GM19351 (cell line): ENCODE measurements around the gene ARL14EPL.
"Not testable (repeated sequence)": the region's sequence is repeated elsewhere in the genome, so short reads cannot be mapped to it uniquely, and the experiment has no call there.

ENCODE experiments used
- ATAC-seq: cut with Tn5 transposase; IDR thresholded peaks from one replicate; pipeline ENCODE4 v1.9.1; 2021; ENCODE audit warnings: mild to moderate bottlenecking, moderate library complexity; ENCODE audit not compliant: unreplicated experiment

ARL14EPL gene

DNA sequence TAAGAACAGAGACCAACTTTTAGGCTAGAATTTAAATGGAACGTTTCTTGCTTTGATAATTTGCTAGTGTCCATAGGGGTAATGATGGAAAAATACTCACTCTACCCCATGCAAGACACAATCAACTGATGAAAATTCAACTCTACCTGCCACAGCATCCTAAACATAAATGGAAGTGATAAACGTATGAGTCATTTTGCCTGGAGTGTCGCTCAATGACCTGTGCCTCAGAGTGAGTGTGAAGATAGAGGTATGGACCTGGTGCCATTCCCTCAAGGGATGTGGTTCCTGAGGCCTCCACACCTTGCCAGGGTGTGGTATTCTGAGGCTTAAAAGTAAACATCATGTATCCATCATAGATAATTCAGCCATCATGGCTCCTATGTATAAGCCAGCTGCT, 14.0 kb downstream of the ARL14EPL start:
- ATAC-seq, result no peak

DNA sequence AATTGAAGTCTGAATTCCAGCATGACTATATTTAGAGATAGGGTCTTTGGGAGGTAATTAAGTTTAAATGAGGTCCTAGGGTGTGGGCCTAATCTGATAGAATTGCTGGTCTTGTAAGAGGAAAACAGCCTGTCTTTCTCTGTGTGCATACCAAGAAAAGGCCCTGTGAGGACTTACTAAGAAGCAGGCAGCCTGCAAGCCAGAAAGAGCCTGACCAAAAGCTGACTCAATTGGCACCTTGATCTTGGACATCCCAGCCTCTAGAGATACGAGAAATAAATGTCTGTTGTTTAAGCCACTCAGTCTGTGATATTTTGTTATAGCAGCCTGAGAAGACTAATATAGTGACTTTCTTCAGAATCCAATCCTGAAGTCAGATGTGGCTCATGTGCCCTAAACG, 14.6 kb downstream of the ARL14EPL start:
- ATAC-seq, result no peak

DNA sequence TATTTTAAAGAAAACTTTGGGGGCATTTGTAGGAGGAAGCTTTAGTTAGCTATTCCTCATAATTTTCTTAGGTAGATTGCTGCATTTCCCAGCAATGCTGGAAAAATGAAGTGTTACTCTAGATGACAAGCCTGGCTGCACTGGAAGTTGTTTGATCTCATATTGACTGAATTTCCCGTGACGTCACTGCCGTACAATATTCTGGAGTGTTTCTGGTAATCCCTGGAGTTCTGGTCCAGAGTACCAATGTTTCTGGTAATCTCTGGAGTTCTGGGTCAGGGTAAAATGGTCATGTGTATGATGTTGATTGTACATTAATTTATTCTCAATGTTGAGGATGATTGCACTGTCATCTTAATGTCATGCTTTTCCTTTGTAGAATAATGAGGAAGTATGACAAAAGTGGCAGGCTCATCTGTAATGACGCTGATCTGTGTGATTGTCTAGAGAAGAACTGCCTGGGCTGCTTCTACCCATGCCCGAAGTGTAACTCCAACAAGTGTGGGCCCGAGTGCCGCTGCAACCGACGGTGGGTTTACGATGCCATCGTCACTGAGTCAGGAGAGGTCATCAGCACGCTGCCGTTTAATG, 26.2 kb downstream of the ARL14EPL start:
- ATAC-seq, result no peak

DNA sequence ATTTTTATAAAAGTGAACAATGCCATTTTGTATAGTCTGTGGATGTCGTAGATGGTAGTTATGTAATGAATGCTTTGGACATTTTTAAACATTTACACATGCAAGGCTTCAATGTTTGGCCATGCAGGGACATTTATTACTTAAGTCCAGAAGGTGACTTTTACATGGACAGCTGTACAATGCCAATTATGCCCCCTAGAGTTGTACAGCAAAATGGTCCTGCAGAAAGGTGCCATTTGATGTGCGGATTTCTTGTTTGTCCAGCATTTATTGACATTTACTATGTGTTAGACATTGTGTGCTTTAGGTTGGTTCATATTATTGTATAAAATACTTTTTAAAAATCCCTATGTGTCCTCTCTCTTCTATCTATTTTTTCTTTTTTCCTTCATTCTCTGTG, 30.1 kb downstream of the ARL14EPL start:
- no peak for ATAC-seq

DNA sequence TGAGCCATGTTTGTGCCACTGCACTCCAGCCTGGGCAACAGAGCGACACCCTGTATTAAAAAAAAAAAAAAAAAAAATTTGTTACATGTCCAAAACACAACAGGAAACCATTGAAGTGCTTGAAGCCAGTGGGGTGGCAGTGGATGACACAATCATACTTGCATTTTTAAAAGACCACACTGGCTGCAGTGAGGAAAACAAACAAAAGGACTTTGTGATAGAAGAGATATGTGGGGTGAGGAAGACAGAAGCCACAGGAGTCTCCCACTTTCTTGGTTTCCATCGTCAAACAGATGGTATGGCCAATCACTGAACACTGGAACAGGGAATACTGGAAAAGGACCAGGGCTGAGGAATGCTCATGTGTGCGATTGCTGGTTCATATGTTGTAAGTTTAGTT, 31.7 kb downstream of the ARL14EPL start:
- no peak for ATAC-seq

DNA sequence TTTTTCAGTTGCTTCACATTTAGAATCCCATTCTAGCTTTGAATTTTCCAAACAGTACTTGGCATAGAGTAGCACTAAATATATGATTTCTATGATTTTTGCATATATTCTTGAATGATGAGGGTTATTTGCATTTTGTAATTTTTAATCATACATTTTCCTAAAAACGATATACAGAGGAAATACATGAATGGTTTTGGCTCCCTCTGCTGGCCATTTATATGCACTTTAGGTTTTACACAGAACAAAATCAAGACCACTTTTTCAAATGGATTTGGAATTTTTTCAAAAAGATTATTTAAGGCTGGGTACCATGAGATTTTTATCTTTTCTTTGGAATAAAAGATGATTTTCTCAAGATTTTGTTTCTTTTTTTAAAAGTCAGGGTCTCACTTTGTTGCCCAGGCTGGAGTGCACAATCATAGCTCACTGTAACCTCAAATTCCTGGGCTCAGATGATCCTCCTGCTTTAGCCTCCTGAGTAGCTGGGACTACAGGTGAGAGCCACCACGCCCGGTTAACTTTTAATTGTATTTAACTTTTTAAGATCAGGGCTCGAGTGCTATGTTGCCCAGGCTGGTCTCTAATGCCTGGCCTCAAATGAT, 35.9 kb downstream of the ARL14EPL start:
- peak; percentile 55 for ATAC-seq

DNA sequence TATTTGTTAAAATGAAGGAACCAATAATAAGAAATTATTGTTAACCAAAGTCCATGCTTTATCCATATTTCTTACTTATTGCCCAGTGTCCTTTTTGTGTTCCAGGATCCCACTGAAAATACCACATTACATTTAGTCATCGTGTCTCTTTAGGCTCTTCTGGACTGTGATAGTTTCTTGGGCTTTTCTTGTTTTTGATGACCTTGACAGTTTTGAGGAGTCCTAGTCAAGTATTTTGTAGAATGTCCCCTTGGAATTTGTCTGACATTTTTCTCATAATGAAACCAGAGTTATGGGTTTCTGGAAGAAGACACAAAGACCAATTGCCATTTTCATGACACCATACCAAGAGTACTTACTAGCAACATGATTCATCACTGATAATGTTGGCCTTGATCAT, 38.9 kb downstream of the ARL14EPL start:
- no peak for ATAC-seq

DNA sequence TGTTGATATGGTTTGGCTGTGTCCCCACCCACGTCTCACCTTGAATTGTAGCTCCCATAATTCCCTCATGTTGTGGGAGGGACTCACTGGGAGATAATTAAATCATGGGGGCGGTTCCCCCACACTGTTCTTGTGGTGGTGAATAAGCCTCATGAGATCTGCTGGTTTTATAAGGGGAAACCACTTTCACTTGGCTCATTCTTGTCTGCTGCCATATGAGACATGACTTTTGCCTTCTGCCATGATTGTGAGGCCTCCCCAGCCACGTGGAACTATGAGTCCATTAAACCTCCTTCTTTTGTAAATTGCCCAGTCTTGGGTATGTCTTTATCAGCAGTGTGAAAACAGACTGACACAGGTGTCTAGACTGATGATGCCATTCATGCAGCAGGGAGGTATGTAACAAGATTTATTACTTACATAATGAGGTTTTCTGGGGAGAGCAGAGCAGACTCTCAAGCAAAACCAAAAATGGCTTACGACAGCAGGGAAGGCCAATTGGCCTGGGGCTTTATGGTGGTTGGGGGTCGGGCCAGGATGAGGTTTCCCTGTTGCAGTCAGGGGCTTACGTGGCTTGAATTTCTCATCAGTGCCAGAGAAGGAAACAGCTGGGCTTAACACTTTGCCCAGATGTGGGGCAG, 43.0 kb downstream of the ARL14EPL start:
- no peak for ATAC-seq

DNA sequence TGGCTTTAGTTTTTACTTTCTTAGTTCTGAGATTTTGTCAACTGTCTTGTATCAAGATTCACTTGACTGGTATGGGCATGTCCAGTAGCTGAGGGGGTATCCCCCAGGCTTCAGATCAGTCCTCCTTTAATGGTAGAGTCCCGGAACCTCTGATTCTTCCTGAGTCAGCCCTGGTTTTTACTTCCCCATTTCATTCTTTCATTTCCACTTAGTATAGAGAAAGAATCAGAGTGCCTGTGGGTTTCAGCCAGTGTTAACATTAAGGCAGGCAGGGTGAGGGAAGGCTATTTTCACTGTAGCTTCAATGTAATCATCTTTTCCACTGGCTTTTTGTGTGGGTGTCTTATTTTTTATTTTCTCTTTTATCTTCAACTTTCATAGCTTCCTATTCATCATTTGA, 44.2 kb downstream of the ARL14EPL start:
- peak; percentile 97 for ATAC-seq

DNA sequence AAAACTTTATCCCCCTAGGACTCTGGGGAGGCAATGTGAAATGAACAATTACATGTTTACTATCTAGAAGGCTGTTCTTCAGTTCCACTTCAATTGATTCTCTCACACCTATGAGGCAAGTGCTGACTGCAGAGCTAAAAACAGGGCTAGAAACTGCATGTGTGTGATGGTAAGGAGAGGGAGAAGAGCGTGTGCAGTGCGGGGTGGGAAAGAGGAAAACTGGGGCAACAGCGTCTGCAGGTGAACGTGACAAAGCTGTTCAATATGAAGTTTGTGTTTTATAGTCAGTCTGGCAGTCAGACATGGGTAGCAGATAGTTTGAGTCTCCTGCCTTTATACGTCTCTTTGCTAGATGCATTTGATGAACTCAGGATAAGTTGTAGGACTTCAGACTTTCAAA, 45.9 kb downstream of the ARL14EPL start:
- ATAC-seq, result no peak

DNA sequence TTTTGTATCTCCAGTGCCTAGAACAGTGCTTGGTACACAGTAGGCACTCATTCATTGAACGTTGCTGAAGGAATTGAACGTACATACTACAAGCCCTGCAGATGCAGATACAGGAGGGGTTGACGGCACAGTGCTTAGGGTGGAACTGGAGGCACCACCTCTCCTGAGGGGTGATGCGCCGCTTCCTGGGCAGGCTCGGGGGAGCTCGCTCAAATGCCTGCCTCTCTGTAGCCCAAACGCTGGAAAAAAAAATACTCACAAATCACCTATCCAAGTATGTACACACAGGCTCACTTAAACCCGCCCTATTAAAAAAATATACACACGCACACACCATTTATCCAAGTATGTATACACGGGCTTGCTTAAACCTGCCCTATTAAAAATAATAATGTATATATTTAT, 52.0 kb downstream of the ARL14EPL start:
- peak; percentile 43 for ATAC-seq

DNA sequence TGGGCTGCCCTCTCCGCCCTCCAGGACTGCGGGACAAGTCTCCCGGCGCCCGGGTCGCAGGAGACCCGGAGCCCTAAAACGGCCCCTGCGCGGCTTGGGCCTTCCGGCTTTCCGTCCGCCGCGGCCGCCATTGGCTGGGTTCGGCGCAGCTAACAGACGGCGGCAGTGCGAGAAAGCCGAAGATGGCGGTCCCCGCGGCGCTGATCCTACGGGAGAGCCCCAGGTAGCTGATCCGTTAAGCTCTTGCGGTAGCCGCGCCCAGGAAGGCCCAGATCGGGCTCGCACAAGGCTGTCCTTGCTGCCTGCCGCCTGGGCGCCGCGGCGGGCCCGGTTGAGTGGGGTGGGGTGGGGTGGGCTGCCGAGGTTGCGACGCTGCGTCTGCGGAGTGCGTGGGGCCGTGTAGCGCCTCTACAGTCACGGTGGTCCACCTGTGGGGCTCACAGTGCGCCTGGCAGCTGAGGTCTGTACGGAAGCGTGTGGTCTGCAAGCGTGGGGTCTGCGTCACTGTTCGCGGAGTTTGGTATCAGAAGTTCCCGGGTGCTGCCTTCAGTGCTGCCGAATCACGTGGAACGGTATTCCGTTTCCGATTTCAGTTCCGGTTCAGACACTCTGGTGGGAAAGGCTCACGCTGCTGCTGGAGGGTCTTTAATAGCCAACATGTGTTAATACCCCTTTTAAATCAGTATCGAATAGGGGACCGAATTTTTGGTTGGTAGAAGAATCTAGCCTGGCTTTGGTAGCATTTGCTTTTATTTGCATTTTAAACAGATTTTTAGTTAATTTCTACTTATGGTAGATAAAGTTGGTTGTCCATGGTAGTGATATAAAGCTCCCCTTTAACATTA, 52.8 kb downstream of the ARL14EPL start, which contains the start of gene COMMD10:
TSS of gene COMMD10 (plus strand) at position 155 of the 845 bp plus-strand sequence.
- ATAC-seq, result peak; percentile 88

DNA sequence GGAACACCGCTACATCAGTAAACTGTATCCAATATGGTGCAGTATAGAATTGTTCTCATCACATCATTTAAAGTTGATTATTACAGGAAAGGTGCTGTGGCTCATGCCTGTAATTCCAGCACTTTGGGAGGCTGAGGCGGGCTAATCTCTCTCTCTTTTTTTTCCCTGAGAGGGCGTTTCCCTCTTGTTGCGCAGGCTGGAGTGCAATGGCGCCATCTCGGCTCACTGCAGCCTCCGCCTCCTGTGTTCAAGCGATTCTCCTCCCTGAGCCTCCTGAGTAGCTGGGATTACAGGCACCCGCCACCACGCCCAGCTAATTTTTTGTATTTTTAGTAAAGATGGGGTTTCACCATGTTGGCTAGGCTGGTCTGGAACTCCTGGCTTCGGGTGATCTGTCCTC, 54.0 kb downstream of the ARL14EPL start:
- ATAC-seq, result not testable (repeated sequence)

DNA sequence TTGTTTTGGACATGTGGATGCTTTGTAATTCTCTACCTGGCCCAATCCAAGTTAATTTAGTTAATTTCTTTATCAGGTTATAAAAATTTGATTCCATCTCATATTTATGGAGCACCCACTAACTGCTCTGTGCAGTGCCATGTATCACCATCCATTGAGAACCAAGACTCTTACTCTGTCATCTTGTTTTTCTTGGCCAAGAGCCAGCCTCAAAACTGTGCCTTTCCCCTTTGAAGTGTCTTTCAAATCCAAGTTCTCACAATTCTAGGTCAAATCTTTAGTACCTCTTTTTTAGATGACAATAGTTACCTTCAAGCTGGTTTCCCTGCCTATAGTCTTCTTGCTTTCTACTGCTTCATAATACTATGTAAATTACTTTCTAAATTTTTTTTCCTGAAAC, 55.8 kb downstream of the ARL14EPL start:
- no peak for ATAC-seq

DNA sequence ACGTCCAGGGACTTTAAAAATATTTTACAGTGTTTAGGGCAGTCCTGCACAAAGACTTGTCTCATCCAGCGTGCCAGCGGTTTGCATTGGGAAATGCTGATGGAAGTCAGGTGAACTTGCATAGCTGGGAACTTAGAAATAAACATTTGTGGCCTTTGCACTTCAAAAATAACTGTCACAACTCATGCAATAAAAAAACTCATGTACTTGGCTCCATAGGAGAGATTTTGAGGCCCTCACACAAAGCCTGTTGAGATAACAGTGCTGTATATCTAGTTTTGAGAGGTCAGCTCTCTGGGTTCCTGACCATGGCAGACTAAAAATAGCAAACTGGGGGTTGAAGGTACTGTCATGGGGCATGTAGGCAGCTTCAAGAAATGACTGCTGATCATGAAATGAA, 58.0 kb downstream of the ARL14EPL start:
- ATAC-seq, result no peak

DNA sequence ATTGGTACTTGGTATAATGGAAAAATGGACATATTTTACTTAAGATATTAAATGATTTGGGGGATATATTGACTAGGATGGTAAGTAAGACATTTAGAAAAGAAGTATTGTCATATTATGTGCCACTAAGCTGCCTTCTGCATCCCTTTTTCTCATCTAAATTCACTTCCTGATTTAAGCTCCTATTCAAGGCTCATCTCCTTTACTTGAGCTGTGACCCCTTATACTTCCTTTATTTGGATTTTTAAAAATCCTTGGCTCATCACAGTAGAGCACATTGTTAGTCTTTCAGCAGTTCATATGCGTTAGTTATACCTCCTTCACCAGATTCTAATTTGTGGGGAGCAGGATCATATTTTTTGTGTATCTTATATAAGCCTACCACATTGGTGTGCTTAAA, 59.1 kb downstream of the ARL14EPL start:
- no peak for ATAC-seq

DNA sequence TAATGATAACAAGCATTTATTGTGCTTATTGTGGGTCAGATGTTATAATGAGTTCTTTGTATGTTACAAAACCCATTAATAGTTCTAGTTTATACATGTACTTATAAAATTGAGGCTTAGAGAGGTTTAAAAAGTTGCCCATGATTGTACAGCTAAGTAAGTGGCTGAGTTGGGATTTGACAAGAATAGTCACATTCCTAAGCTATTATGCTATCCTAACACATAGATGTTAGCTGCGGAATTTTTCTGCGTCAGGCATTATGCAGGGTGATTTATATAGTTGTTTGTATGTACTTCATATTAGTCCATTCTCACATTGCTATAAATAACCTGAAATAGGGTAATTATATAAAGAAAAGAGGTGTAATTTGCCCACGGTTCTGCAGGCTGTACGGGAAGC, 65.0 kb downstream of the ARL14EPL start:
- no peak for ATAC-seq

DNA sequence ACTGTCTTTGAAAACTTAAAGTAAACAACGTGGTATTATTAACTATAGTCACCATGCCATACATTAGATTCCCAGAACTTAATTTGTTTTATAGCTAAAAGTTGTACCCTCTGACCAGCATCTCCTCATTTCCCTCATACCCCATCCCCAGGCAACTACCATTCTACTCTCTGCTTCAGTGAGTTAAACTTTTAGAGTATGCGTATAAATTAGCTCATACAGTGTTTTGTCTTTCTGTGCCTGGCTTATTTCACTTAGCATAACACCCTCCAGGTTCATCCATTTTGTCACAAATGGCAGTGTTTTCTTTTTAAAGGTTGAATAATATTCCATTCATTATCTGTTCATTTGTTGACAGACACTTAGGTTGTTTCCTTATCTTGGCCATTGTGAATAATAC, 66.7 kb downstream of the ARL14EPL start:
- no peak for ATAC-seq

DNA sequence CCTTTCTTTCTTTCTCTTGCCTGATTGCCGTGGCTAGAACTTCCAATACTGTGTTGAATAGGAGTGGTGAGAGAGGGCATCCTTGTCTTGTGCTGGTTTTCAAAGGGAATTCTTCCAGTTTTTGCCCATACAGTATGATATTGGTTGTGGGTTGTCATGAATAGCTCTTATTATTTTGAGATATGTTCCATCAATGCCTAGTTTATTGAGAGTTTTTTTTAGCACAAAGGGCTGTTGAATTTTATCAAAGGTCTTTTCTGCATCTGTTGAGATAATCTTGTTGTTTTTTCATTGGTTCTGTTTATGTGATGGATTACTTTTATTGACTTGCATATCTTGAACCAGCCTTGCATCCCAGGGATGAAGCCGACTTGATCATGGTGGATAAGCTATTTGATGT, 72.7 kb downstream of the ARL14EPL start:
- not testable (repeated sequence) for ATAC-seq
